Upper lobe of left lung (tissue), 6 donors: ENCODE results near the gene NAA80. TPM values are rescaled to one million over a fixed set of nuclear protein-coding genes. Genes with fewer than 3 reads are reported as not detected.

ENCODE experiments used
- ATAC-seq, 2 donors: fragments of 200-7000 bp; cut with Tn5 transposase; one replicate each; pipeline ENCODE4 v1.9.1; 2022; ENCODE audit warnings: mild to moderate bottlenecking in 2 of 2, moderate library complexity in 2 of 2; ENCODE audit not compliant: low FRiP score in 2 of 2
- DNase-seq, 2 donors: peaks; one replicate each; pipeline ENCODE4 v3.0.0-alpha.2; 2019 to 2020
- H3K27ac ChIP-seq, 4 donors: fragments of 200-600 bp; sonication (generic); one replicate each; pipeline ENCODE4 v1.5.1; 2016 to 2019
- H3K27me3 ChIP-seq, 4 donors: fragments of 200-600 bp; sonication (generic); one replicate each; pipeline ENCODE4 v1.5.1; 2017 to 2019
- H3K36me3 ChIP-seq, 4 donors: fragments of 200-600 bp; sonication (generic); one replicate each; pipeline ENCODE4 v1.5.1; 2016 to 2019
- H3K4me1 ChIP-seq, 4 donors: fragments of 200-600 bp; sonication (generic); one replicate each; pipeline ENCODE4 v1.5.1; 2018 to 2019
- H3K4me3 ChIP-seq, 4 donors: fragments of 200-600 bp; sonication (generic); one replicate each; pipeline ENCODE4 v1.5.1; 2017 to 2019; ENCODE audit warnings: mild to moderate bottlenecking in 2 of 4, moderate library complexity in 1 of 4
- H3K9me3 ChIP-seq, 4 donors: fragments of 200-600 bp; sonication (generic); one replicate each; pipeline ENCODE4 v1.5.1; 2018 to 2019
- CTCF ChIP-seq, 6 experiments: fragments of 450-650 bp in 4 of 6; fragments of 200-600 bp in 2 of 6; sonication (generic) in 2 of 6; IDR thresholded peaks; one replicate each; pipeline ENCODE4 v1.5.1; 2016 to 2019; ENCODE audit warnings: antibody characterized with exemption in 6 of 6
- EP300 ChIP-seq, 4 donors: sonication (generic); formaldehyde crosslinking; IDR thresholded peaks; one replicate each; pipeline ENCODE4 v1.5.1; 2017; ENCODE audit warnings: antibody characterized with exemption in 4 of 4, control low read depth in 2 of 4
- POLR2A ChIP-seq, 4 donors: fragments of 450-650 bp; IDR thresholded peaks; one replicate each; pipeline ENCODE4 v1.5.1; 2016 to 2017; ENCODE audit warnings: antibody characterized with exemption in 4 of 4, mild to moderate bottlenecking in 2 of 4
- POLR2AphosphoS5 ChIP-seq, 2 donors: sonication (generic); formaldehyde crosslinking; IDR thresholded peaks; one replicate each; pipeline ENCODE4 v1.5.1; 2017; ENCODE audit warnings: antibody characterized with exemption in 2 of 2
- whole genome bisulfite sequencing, 2 donors: methylation state at CpG; one replicate each; pipeline ENCODE4 v1.1.5; 2017 to 2018; 5-methylcytosine and 5-hydroxymethylcytosine counted together
- total RNA-seq, 6 donors: library from RNA; depleted of rRNA in 4 of 6; stranded (reverse); fragments of >200 nt in 4 of 6; gene quantifications; one replicate each; pipeline versions ENCODE4 v1.1.0 to v1.2.1, GENCODE V29; 2016 to 2021
- donor health status: DM: no; HTN: no; CAD: no; lungs with moderate emphysema.
- donor health status: DM: no; HTN: yes; CAD: no; lungs with severe emphysema.

Gene NAA80
- total RNA-seq, 6 donors from 2014 or later: 12.1 to 34.5 (median 15.1) TPM

DNA sequence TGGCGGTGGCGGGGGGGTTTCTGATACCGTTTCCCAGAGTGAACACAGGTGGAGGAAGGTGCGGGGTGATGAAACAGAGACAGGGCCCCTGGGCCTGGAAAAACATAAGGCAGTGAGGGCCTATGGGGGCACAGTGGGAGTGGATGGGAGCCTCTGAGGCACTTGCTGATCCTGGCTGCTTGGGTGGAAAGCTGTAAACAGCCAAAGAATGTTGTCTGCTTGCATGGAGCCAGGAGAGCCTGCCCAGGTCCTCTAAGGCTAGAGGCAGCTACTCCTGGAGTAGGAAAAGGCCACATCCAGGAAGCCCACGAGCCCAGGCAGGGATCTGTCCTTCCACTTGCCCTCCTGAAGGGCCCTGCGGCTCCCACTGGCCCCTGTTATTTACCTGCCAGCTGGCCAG lies 33.2 kb downstream of the NAA80 start:
- H3K36me3 ChIP-seq: no peaks in the 10 kb centered on the region
- H3K27ac ChIP-seq: peak overlapping the region; percentile 84 to 98 (median 96)
- H3K4me3 ChIP-seq: peak overlapping the region in 2 of 4 donors; percentile 54 to 57
- H3K9me3 ChIP-seq: no peaks in the 10 kb centered on the region
- H3K4me1 ChIP-seq: peaks cover 67 to 81% (median 72%) of the 10 kb centered on the region in 4 donors
- TF ChIP-seq POLR2A (IDR thresholded peaks at IDR 0.05) (peak in 1 of 4 donors; percentile 23), CTCF (IDR thresholded peaks at IDR 0.05) (no peak)
- H3K27me3 ChIP-seq: no peaks in the 10 kb centered on the region
- WGBS, 2 donors: 73 to 90% methylated on average over 4 to 6 of the region's 6 CpGs
- DNase-seq (no peak), ATAC-seq (no peak)

DNA sequence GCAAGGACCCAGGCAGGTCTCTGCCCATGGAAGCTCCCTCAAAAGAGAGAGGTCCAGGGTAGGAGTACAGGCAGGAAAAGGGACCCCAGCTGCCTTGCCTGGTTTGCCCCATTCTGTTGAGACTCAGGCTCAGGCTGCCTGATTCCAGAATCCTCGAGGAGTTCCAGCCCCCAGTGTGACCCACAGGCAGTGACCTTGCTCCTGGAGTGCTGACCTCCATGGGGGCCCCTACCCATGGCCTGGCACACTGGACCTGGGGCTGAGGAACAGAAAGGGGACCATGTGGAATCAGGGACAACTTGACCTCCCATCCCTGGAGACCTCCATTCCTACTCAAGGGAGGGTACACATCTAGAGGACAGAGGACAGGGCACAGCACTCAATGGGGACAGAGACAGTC lies 33.6 kb downstream of the NAA80 start:
- Histone ChIP-seq H3K27me3 (no peaks in the 10 kb centered on the region), H3K36me3 (no peaks in the 10 kb centered on the region), H3K27ac (peak overlapping the region; percentile 84 to 98 (median 96)), H3K4me1 (peaks cover 71 to 83% (median 75%) of the 10 kb centered on the region in 4 donors), H3K4me3 (peak overlapping the region in 1 of 4 donors; percentile 57), H3K9me3 (no peaks in the 10 kb centered on the region)
- WGBS, 2 donors: 67% methylated on average over 1 of the region's 1 CpG; no CpG with 5 or more reads in 1 of the 2 donors
- DNase-seq (no peak), ATAC-seq (no peak)
- no peak for TF ChIP-seq EP300 (IDR thresholded peaks at IDR 0.05)
- TF ChIP-seq POLR2A (IDR thresholded peaks at IDR 0.05): no peak
- no peak for TF ChIP-seq CTCF (IDR thresholded peaks at IDR 0.05)
- TF ChIP-seq POLR2AphosphoS5 (IDR thresholded peaks at IDR 0.05): no peak

DNA sequence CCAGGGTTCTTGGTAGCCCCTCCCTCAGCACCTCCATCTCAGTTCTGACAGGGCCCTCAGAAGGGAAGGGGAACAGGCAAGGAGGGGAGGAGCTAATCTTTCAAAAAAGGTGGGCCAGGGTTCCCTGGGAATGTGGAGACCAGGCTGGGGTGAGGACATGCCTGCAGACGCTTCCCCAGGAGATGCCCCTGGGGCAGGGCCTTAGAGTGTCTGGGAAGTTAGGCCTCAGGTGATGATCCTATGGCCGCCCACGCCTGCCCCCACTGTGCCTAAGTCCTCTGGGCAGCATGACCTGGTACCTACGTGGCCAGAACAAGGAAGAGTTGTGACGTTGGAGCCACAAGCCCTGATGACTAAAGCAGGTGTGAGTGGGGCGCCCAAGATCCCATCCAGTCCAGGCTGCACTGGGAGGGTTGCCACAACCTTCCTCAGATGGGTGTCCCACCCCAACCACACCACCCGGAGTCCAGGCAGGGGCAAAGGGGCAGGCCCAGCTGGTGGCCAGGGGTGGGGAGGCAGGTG lies 34.2 kb downstream of the NAA80 start:
- H3K4me3 ChIP-seq: peak overlapping the region in 1 of 4 donors; percentile 57
- H3K27me3 ChIP-seq: no peaks in the 10 kb centered on the region
- 79 to 83% methylated on average over 1 to 2 of the region's 7 CpGs for WGBS, 2 donors
- peak in 1 of 2 donors; percentile 48 for DNase-seq
- peak in 1 of 2 donors; percentile 0 for ATAC-seq
- peaks cover 69 to 85% (median 79%) of the 10 kb centered on the region in 4 donors for H3K4me1 ChIP-seq
- H3K27ac ChIP-seq: peak overlapping the region; percentile 84 to 98 (median 96)
- H3K9me3 ChIP-seq: no peaks in the 10 kb centered on the region
- H3K36me3 ChIP-seq: no peaks in the 10 kb centered on the region
- TF ChIP-seq POLR2A (IDR thresholded peaks at IDR 0.05) (peak in 2 of 4 donors; percentile 29 to 69), POLR2AphosphoS5 (IDR thresholded peaks at IDR 0.05) (peak; percentile 5 to 30), EP300 (IDR thresholded peaks at IDR 0.05) (no peak)

GRCh38 chr3:50264383-50264963 lies 34.7 kb downstream of the NAA80 start:
- peaks cover 0 to under 1% (median under 1%) of the 10 kb centered on the region in 4 donors for H3K36me3 ChIP-seq
- H3K4me1 ChIP-seq: peaks cover 68 to 86% (median 81%) of the 10 kb centered on the region in 4 donors
- ATAC-seq (peak; percentile 77 to 84), DNase-seq (peak; percentile 85 to 87)
- TF ChIP-seq CTCF (IDR thresholded peaks at IDR 0.05) (peak in 1 of 6 experiments; percentile 22), POLR2AphosphoS5 (IDR thresholded peaks at IDR 0.05) (peak in 1 of 2 donors; percentile 26), POLR2A (IDR thresholded peaks at IDR 0.05) (no peak), EP300 (IDR thresholded peaks at IDR 0.05) (peak in 1 of 4 donors; percentile 54)
- peak overlapping the region; percentile 84 to 98 (median 96) for H3K27ac ChIP-seq
- no peak overlapping the region for H3K4me3 ChIP-seq
- no peaks in the 10 kb centered on the region for H3K9me3 ChIP-seq
- no peaks in the 10 kb centered on the region for H3K27me3 ChIP-seq
- WGBS, 2 donors: 34 to 44% methylated on average over 4 to 7 of the region's 7 CpGs

- TF ChIP-seq EP300 (IDR thresholded peaks at IDR 0.05) (no peak), POLR2AphosphoS5 (IDR thresholded peaks at IDR 0.05) (no peak), CTCF (IDR thresholded peaks at IDR 0.05) (no peak), POLR2A (IDR thresholded peaks at IDR 0.05) (no peak)
- H3K27me3 ChIP-seq: no peaks in the 10 kb centered on the region
- WGBS, 2 donors: 55 to 64% methylated on average over 6 of the region's 6 CpGs
- DNase-seq (no peak), ATAC-seq (no peak)
- no peaks in the 10 kb centered on the region for H3K9me3 ChIP-seq
- H3K4me3 ChIP-seq: no peak overlapping the region
- H3K27ac ChIP-seq: peak overlapping the region; percentile 84 to 98 (median 96)
- H3K4me1 ChIP-seq: peaks cover 66 to 86% (median 79%) of the 10 kb centered on the region in 4 donors
- H3K36me3 ChIP-seq: peaks cover 0 to 8% (median 2%) of the 10 kb centered on the region in 4 donors
Observed at GRCh38 chr3:50263478-50264382, 35.5 kb downstream of the NAA80 start.
